Ectodermal cell (in vitro differentiated cells): Measurements from ENCODE around the gene ZMAT3.
A peak's percentile ranks its signal among the peaks of the same experiment; 100 is the strongest.

Experiments
- H3K27ac ChIP-seq: 2 replicates; pipeline ENCODE4 v1.7.0; 2013; ENCODE audit warnings: mild to moderate bottlenecking, low read depth, low read length; ENCODE audit not compliant: insufficient read depth, poor library complexity, severe bottlenecking
- H3K27me3 ChIP-seq: 2 replicates; pipeline ENCODE4 v1.7.0; 2013; ENCODE audit warnings: mild to moderate bottlenecking, low read length; ENCODE audit not compliant: insufficient read depth, control insufficient read depth, poor library complexity, severe bottlenecking
- H3K36me3 ChIP-seq: one replicate; pipeline ENCODE4 v1.7.0; 2013; ENCODE audit warnings: low read length; ENCODE audit not compliant: control insufficient read depth, insufficient read depth
- H3K4me1 ChIP-seq: one replicate; pipeline ENCODE4 v1.7.0; 2013; ENCODE audit warnings: low read length; ENCODE audit not compliant: control insufficient read depth, insufficient read depth
- H3K4me3 ChIP-seq: 2 replicates; pipeline ENCODE4 v1.7.0; 2013; ENCODE audit warnings: low read depth, low read length, control low read depth; ENCODE audit not compliant: insufficient read depth
- H3K9me3 ChIP-seq: 2 replicates; pipeline ENCODE4 v1.7.0; 2013; ENCODE audit warnings: mild to moderate bottlenecking, low read length, moderate library complexity; ENCODE audit not compliant: control insufficient read depth
- WGBS, 2 experiments: methylation state at CpG; one replicate each; pipeline ENCODE4 v1.1.7; 2013; ENCODE audit warnings: missing lambda C conversion rate in 2 of 2; 5-methylcytosine and 5-hydroxymethylcytosine counted together

ZMAT3 gene

DNA sequence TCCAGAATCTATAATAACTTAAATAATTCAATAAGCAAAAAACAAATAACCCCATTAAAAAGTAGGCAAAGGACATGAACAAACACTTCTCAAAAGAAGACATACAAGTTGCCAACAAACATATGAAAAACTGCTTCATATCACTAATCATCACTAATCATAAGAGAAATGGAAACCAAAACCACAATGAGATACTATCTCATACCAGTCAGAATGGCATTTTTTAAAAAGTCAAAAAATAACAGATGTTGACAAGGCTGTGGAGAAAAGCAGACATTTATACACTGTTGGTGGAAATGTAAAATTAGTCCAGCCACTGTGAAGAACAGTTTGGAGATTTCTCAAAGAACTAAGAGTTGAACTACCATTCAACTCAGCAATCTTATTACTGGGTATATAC, 19.5 kb upstream of the ZMAT3 start:
- no peaks in the 10 kb centered on the region for H3K27me3 ChIP-seq
- no peaks in the 10 kb centered on the region for H3K4me1 ChIP-seq
- H3K36me3 ChIP-seq: no peaks in the 10 kb centered on the region
- no peak overlapping the region for H3K27ac ChIP-seq
- H3K9me3 ChIP-seq: no peaks in the 10 kb centered on the region
- H3K4me3 ChIP-seq: no peak overlapping the region

GRCh38 chr3:179088306-179088705, 16.7 kb upstream of the ZMAT3 start:
- no peaks in the 10 kb centered on the region for H3K36me3 ChIP-seq
- H3K27me3 ChIP-seq: no peaks in the 10 kb centered on the region
- H3K4me3 ChIP-seq: no peak overlapping the region
- no peaks in the 10 kb centered on the region for H3K4me1 ChIP-seq
- no peak overlapping the region for H3K27ac ChIP-seq
- no peaks in the 10 kb centered on the region for H3K9me3 ChIP-seq
- WGBS, 2 experiments: 82 to 86% methylated on average over 2 of the region's 2 CpGs

- no peak overlapping the region for H3K27ac ChIP-seq
- H3K4me1 ChIP-seq: no peaks in the 10 kb centered on the region
- no peaks in the 10 kb centered on the region for H3K27me3 ChIP-seq
- 35 to 52% methylated on average over 2 of the region's 2 CpGs for WGBS, 2 experiments
- H3K4me3 ChIP-seq: no peak overlapping the region
- no peaks in the 10 kb centered on the region for H3K9me3 ChIP-seq
- H3K36me3 ChIP-seq: no peaks in the 10 kb centered on the region
Observed at GRCh38 chr3:179083977-179084376, 12.4 kb upstream of the ZMAT3 start.

DNA sequence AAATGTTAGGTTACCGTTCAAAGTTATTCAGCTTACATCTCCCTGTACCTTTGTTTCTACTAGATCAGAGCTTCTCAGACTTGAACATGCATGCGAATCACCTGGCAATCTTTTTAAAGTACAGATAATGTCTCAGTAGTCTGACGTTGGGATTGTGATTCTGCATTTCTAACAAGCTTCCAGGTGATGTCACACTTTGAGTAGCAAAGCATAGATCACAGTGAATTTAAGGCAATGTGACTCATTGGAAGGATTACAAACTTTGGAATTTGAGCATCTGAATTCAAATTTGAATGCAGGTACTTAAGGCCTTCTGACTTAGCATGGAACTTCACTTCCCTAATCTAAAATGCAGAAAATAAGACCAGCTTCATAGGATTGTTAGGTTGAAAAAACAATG, 10.8 kb upstream of the ZMAT3 start:
- H3K27ac ChIP-seq: no peak overlapping the region
- 88 to 90% methylated on average over 3 of the region's 3 CpGs for WGBS, 2 experiments

GRCh38 chr3:179081885-179082284, 10.3 kb upstream of the ZMAT3 start:
- no peaks in the 10 kb centered on the region for H3K9me3 ChIP-seq
- H3K27ac ChIP-seq: no peak overlapping the region
- no peaks in the 10 kb centered on the region for H3K4me1 ChIP-seq
- H3K36me3 ChIP-seq: no peaks in the 10 kb centered on the region
- 70 to 73% methylated on average over 2 of the region's 2 CpGs for WGBS, 2 experiments
- no peaks in the 10 kb centered on the region for H3K27me3 ChIP-seq
- H3K4me3 ChIP-seq: no peak overlapping the region

More for the DNA sequence above, 10.8 kb upstream of the ZMAT3 start:
- Histone ChIP-seq H3K9me3 (no peaks in the 10 kb centered on the region), H3K27me3 (no peaks in the 10 kb centered on the region), H3K36me3 (no peaks in the 10 kb centered on the region), H3K4me1 (no peaks in the 10 kb centered on the region), H3K4me3 (no peak overlapping the region)

GRCh38 chr3:179079537-179079936, 7.9 kb upstream of the ZMAT3 start:
- Histone ChIP-seq H3K27me3 (no peaks in the 10 kb centered on the region), H3K9me3 (no peaks in the 10 kb centered on the region), H3K36me3 (no peaks in the 10 kb centered on the region), H3K4me1 (no peaks in the 10 kb centered on the region), H3K27ac (no peak overlapping the region), H3K4me3 (no peak overlapping the region)
- WGBS, 2 experiments: 90 to 95% methylated on average over 4 of the region's 4 CpGs

DNA sequence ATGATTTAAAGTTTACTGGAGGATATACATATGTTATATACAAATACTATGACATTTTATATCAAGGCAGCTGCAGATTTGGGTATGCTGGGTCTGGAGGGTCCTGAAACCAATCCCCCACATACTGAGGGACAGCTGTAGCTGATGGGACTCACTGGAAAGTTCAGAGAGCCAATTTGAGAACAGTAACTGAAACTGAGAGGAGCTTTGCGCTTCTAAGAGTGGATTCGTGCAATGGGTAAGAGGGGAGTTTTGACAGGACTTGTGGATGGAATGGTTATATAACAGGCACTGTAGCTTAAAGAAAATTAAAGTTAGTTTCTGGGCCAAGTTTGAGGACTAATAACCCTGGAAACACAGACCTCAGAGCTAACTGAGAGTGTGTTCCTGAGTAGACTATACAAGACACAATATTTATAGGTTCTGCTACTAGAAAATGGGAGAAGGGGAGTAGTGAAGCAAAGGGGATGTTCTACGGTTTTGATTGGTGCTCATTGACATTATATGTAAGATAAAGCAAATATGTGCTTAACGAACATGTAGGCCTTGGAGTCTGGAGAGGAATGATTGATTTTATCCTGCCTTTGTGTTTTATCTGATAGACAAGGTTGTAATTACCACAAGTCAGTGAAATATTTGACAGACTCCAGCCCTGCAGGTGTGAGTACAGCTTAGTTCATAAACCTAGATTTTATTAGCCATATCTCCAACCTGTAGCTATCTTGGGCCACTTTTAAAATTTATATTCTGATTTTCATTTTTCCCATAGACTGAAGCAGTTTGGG, 4.8 kb upstream of the ZMAT3 start:
- no peak overlapping the region for H3K27ac ChIP-seq
- no peaks in the 10 kb centered on the region for H3K36me3 ChIP-seq
- WGBS, 2 experiments: 90 to 96% methylated on average over 4 of the region's 4 CpGs
- no peak overlapping the region for H3K4me3 ChIP-seq
- H3K4me1 ChIP-seq: no peaks in the 10 kb centered on the region
- no peaks in the 10 kb centered on the region for H3K27me3 ChIP-seq
- no peaks in the 10 kb centered on the region for H3K9me3 ChIP-seq

DNA sequence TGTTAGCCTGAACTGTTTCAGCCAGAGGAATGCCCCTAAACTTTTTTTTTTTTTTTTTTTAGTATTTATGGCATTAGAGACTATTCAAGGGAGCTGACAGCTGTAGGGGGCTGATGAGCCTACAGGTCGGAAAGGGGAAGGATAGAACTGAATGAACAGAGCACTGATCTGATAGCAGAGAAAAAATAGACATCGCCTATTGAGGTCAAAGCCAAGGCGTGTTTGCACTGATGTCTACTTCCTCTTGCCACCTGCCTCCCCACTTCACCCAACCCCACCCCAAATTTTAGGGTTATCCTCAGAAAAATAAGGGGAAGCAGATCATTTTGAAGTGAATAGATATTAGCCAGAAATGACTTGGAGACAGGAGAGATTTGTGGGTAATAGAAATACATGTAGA, 3.0 kb upstream of the ZMAT3 start:
- WGBS, 2 experiments: 84 to 89% methylated on average over 3 of the region's 3 CpGs
- no peak overlapping the region for H3K4me3 ChIP-seq
- no peak overlapping the region for H3K27ac ChIP-seq
- H3K9me3 ChIP-seq: no peaks in the 10 kb centered on the region
- no peaks in the 10 kb centered on the region for H3K36me3 ChIP-seq
- H3K4me1 ChIP-seq: no peaks in the 10 kb centered on the region
- H3K27me3 ChIP-seq: no peaks in the 10 kb centered on the region

GRCh38 chr3:179073816-179074215, 2.2 kb upstream of the ZMAT3 start:
- Histone ChIP-seq H3K4me3 (no peak overlapping the region), H3K4me1 (no peaks in the 10 kb centered on the region), H3K36me3 (no peaks in the 10 kb centered on the region), H3K27ac (no peak overlapping the region), H3K9me3 (no peaks in the 10 kb centered on the region), H3K27me3 (no peaks in the 10 kb centered on the region)
- WGBS, 2 experiments: 94 to 96% methylated on average over 2 of the region's 2 CpGs

DNA sequence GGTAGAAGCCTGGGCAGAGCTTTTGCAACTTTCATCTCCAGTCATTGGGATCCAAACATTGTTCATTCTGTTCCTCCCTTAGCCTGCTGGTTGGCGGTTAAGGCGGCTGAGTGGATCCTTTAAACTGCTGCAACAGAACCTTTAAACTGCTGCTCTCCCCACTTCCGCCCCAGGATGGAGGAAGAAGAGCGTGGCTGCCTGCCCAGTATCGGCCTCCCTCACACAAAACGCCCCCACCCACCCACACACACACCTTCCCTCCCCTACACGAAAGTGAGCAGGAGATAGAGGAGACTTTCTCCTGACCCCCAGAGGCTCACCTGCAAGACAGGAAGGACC, 460 bp upstream of the ZMAT3 start:
- no peaks in the 10 kb centered on the region for H3K4me1 ChIP-seq
- H3K4me3 ChIP-seq: peak overlapping the region; percentile 89
- H3K27ac ChIP-seq: no peak overlapping the region
- WGBS, 2 experiments: 55 to 59% methylated on average over 6 to 7 of the region's 7 CpGs
- no peaks in the 10 kb centered on the region for H3K36me3 ChIP-seq
- H3K9me3 ChIP-seq: no peaks in the 10 kb centered on the region
- H3K27me3 ChIP-seq: no peaks in the 10 kb centered on the region

- Histone ChIP-seq H3K4me1 (no peaks in the 10 kb centered on the region), H3K27ac (no peak overlapping the region), H3K36me3 (no peaks in the 10 kb centered on the region), H3K4me3 (peak overlapping the region; percentile 89), H3K27me3 (no peaks in the 10 kb centered on the region), H3K9me3 (no peaks in the 10 kb centered on the region)
- 11 to 14% methylated on average over 8 of the region's 8 CpGs for WGBS, 2 experiments
Observed at GRCh38 chr3:179071027-179071322, 634 bp downstream of the ZMAT3 start.
